Neuronal stem cell (in vitro differentiated cells): ENCODE results near the gene INVS.

Experiments
- DNase-seq: peaks from one replicate; pipeline ENCODE4 v3.0.0-alpha.2; 2013; ENCODE audit warnings: low spot score
- H2AFZ ChIP-seq: one replicate; pipeline ENCODE4 v1.6.1; 2013; ENCODE audit warnings: mild to moderate bottlenecking, low read length, inconsistent platforms
- H2AK5ac ChIP-seq: 2 replicates; pipeline ENCODE4 v1.6.1; 2013; ENCODE audit warnings: low read depth, mild to moderate bottlenecking, inconsistent platforms, low read length, moderate library complexity, mixed read lengths
- H2BK120ac ChIP-seq: 2 replicates; pipeline ENCODE4 v1.6.1; 2013; ENCODE audit warnings: low read depth, mild to moderate bottlenecking, inconsistent platforms, low read length, moderate library complexity, mixed read lengths
- H2BK12ac ChIP-seq: one replicate; pipeline ENCODE4 v1.6.1; 2013; ENCODE audit warnings: low read length, inconsistent platforms
- H2BK15ac ChIP-seq: 2 replicates; pipeline ENCODE4 v1.6.1; 2013; ENCODE audit warnings: mild to moderate bottlenecking, low read length, inconsistent platforms, mixed read lengths
- H2BK5ac ChIP-seq: one replicate; pipeline ENCODE4 v1.6.1; 2013; ENCODE audit warnings: inconsistent platforms, mild to moderate bottlenecking, low read length, moderate library complexity
- H3K14ac ChIP-seq: one replicate; pipeline ENCODE4 v1.6.1; 2013; ENCODE audit warnings: low read length, inconsistent platforms
- H3K18ac ChIP-seq: 2 replicates; pipeline ENCODE4 v1.6.1; 2013; ENCODE audit warnings: low read length, inconsistent platforms
- H3K23ac ChIP-seq: 2 replicates; pipeline ENCODE4 v1.6.1; 2013; ENCODE audit warnings: low read depth, mild to moderate bottlenecking, mixed read lengths, low read length, inconsistent platforms; ENCODE audit not compliant: poor library complexity
- H3K27ac ChIP-seq: replicated peaks from 3 replicates; pipeline ENCODE4 v1.5.1; 2013; ENCODE audit warnings: low read length, inconsistent platforms
- H3K27me3 ChIP-seq, 3 experiments: 2 replicates each; pipeline ENCODE4 v1.6.1; 2013; ENCODE audit warnings: low read length in 3 of 3, mild to moderate bottlenecking in 2 of 3, inconsistent platforms in 1 of 3, low read depth in 1 of 3, mixed read lengths in 1 of 3, moderate library complexity in 1 of 3; ENCODE audit not compliant: control insufficient read depth in 3 of 3, insufficient read depth in 3 of 3
- H3K36me3 ChIP-seq, 2 donors: replicated peaks in 1 of 2; 2 replicates each; pipeline ENCODE4 v1.6.1; 2013; ENCODE audit warnings: low read length in 2 of 2; ENCODE audit not compliant: control insufficient read depth in 2 of 2, insufficient read depth in 2 of 2
- H3K4ac ChIP-seq: 2 replicates; pipeline ENCODE4 v1.6.1; 2013; ENCODE audit warnings: inconsistent platforms, mild to moderate bottlenecking, low read length, moderate library complexity
- H3K4me1 ChIP-seq, 2 donors: 1 replicate in 1 of 2; 2 replicates in 1 of 2; pipeline ENCODE4 v1.6.1; 2013; ENCODE audit warnings: low read length in 2 of 2, low read depth in 1 of 2; ENCODE audit not compliant: control insufficient read depth in 2 of 2, insufficient read depth in 1 of 2
- H3K4me2 ChIP-seq: one replicate; pipeline ENCODE4 v1.6.1; 2013; ENCODE audit warnings: mild to moderate bottlenecking, low read length, inconsistent platforms; ENCODE audit not compliant: insufficient read depth, poor library complexity, severe bottlenecking
- H3K4me3 ChIP-seq, 2 donors: 2 replicates each; pipeline ENCODE4 v1.5.1; 2013; ENCODE audit warnings: low read length in 2 of 2, mild to moderate bottlenecking in 2 of 2, inconsistent platforms in 1 of 2, moderate library complexity in 1 of 2
- H3K79me1 ChIP-seq: one replicate; pipeline ENCODE4 v1.6.1; 2013; ENCODE audit warnings: low read depth, mild to moderate bottlenecking, inconsistent platforms, low read length, moderate library complexity
- H3K9ac ChIP-seq: one replicate; pipeline ENCODE4 v1.6.1; 2013; ENCODE audit warnings: mild to moderate bottlenecking, low read depth, low read length, inconsistent platforms; ENCODE audit not compliant: poor library complexity
- H3K9me3 ChIP-seq, 2 donors: replicated peaks in 1 of 2; 2 replicates each; pipeline versions ENCODE3 to v1.6.1; 2013; ENCODE audit warnings: low read length in 2 of 2, mild to moderate bottlenecking in 2 of 2, inconsistent platforms in 1 of 2, low read depth in 1 of 2, mixed read lengths in 1 of 2, moderate library complexity in 1 of 2; ENCODE audit not compliant: control insufficient read depth in 2 of 2, insufficient read depth in 1 of 2
- H4K8ac ChIP-seq: one replicate; pipeline ENCODE4 v1.6.1; 2013; ENCODE audit warnings: low read depth, mild to moderate bottlenecking, inconsistent platforms, low read length, moderate library complexity
- H4K91ac ChIP-seq: one replicate; pipeline ENCODE4 v1.6.1; 2013; ENCODE audit warnings: low read length, low read depth, mild to moderate bottlenecking, inconsistent platforms; ENCODE audit not compliant: poor library complexity
- WGBS, 2 donors: extraction: QIAGEN DNeasy Blood & Tissue Kit; methylation state at CpG; one replicate each; pipeline ENCODE4 v1.1.7; 2013; ENCODE audit warnings: missing lambda C conversion rate in 2 of 2, mixed read lengths in 1 of 2; ENCODE audit not compliant: insufficient read length in 2 of 2, insufficient replicate concordance in 1 of 2; ENCODE audit errors: extremely low coverage in 2 of 2; 5-methylcytosine and 5-hydroxymethylcytosine counted together

The INVS gene

DNA sequence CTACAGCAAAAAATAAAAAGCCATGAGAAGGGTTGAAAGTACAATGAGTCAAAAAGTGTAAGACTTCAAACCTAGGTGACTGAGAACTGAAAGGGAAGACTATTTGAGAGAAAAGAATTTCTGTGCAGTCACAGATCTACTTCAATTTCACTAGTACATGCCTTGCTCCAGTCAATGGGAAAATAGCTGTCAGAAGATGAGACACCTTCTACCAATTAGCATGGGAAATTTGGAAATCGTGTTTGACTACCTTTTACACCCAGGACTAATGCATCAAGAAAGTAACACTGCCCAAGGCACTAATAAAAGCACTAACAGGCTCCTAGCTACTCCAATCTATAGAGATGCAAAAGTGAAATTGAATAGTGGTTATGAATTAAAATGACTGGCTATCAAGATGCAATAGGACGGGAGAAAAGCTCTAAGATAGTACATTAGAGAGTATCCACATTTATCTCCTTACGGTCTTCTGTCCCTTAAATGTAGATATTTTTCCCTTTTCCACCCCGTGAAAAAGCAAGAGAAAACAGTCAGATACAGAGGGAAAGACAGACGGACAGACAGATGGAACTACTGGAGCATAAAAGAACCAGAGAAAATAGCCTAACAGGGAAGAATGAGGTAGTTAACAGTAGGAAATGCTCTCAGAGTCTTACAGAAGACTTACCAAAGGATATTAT, 15.5 kb upstream of the INVS start:
- H3K18ac ChIP-seq, result no peak overlapping the region
- no peak overlapping the region for H2BK12ac ChIP-seq
- no peak overlapping the region for H3K23ac ChIP-seq
- H2BK5ac ChIP-seq, result no peak overlapping the region
- no peak overlapping the region for H3K4me3 ChIP-seq
- H3K79me1 ChIP-seq, result no peaks in the 10 kb centered on the region
- WGBS, 2 donors, result no CpG with 5 or more reads among the region's 5 CpGs
- H3K4me1 ChIP-seq, result peaks cover 2 to 5% of the 10 kb centered on the region in 2 donors
- H3K9ac ChIP-seq, result no peak overlapping the region
- H2AK5ac ChIP-seq, result no peak overlapping the region
- no peak overlapping the region for H2AFZ ChIP-seq
- no peaks in the 10 kb centered on the region for H3K9me3 ChIP-seq
- no peak overlapping the region for H4K91ac ChIP-seq
- H3K27me3 ChIP-seq, result no peaks in the 10 kb centered on the region
- H3K36me3 ChIP-seq, result no peaks in the 10 kb centered on the region
- no peak overlapping the region for H3K14ac ChIP-seq
- H2BK15ac ChIP-seq, result no peak overlapping the region
- no peak overlapping the region for H3K4ac ChIP-seq
- no peak for DNase-seq
- H3K27ac ChIP-seq, result no peak overlapping the region
- H2BK120ac ChIP-seq, result no peak overlapping the region
- H4K8ac ChIP-seq, result no peak overlapping the region
- H3K4me2 ChIP-seq, result no peak overlapping the region

DNA sequence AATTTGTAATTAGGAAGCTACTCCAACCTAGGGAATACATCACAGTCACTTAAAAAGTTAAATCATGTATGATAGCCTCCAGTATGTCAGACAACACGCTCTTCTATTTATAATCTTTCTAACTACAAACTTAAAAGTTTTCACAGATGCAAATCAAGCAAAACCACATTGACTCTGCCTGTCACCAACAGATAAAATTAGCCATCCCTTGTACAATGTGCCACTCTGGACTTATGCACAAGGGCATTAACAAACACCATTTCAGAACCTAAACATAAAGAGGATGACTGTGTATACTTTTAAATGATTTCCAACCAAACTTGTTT, 15.0 kb upstream of the INVS start:
- WGBS, 2 donors, result no CpG with 5 or more reads among the region's 1 CpG
- H3K27me3 ChIP-seq, result no peaks in the 10 kb centered on the region
- H3K9ac ChIP-seq, result no peak overlapping the region
- H3K9me3 ChIP-seq, result no peaks in the 10 kb centered on the region
- H2BK12ac ChIP-seq, result no peak overlapping the region
- no peaks in the 10 kb centered on the region for H3K36me3 ChIP-seq
- no peak overlapping the region for H4K91ac ChIP-seq
- H2AFZ ChIP-seq, result no peak overlapping the region
- no peak overlapping the region for H2BK15ac ChIP-seq
- no peak overlapping the region for H4K8ac ChIP-seq
- no peak overlapping the region for H3K23ac ChIP-seq
- no peak overlapping the region for H3K18ac ChIP-seq
- H2BK5ac ChIP-seq, result no peak overlapping the region
- H3K14ac ChIP-seq, result no peak overlapping the region
- H3K4me3 ChIP-seq, result no peak overlapping the region
- no peak overlapping the region for H3K27ac ChIP-seq
- no peak overlapping the region for H2AK5ac ChIP-seq
- peaks cover under 1 to 5% of the 10 kb centered on the region in 2 donors for H3K4me1 ChIP-seq
- H3K79me1 ChIP-seq, result no peaks in the 10 kb centered on the region
- no peak for DNase-seq
- H2BK120ac ChIP-seq, result no peak overlapping the region
- H3K4ac ChIP-seq, result no peak overlapping the region
- H3K4me2 ChIP-seq, result no peak overlapping the region

DNA sequence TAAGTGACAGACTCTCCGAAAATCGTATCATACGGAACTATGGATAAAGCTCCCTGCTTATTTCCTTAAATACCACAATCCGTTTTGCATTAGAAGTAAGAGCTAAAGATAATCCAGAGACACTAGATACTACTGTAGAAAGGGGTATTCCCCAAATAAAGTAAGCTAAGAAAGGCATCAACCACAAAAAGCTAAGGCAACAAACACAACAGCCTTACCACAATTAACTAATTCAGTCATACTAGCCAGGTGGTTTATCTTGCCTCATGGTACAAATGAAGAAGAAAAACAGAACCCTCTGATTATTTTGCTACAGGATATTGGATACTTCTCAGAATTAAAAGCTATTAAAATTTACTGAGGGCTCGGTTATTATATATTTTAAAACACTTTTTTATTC, 14.3 kb upstream of the INVS start:
- Histone ChIP-seq H3K9ac (no peak overlapping the region), H2AK5ac (no peak overlapping the region), H3K36me3 (no peaks in the 10 kb centered on the region), H4K91ac (no peak overlapping the region), H2BK5ac (no peak overlapping the region), H3K4me2 (no peak overlapping the region), H3K18ac (no peak overlapping the region), H2BK15ac (no peak overlapping the region), H3K23ac (no peak overlapping the region), H2BK120ac (no peak overlapping the region), H4K8ac (no peak overlapping the region), H3K4me1 (peaks cover 0 to 5% of the 10 kb centered on the region in 2 donors), H2AFZ (no peak overlapping the region), H3K27me3 (no peaks in the 10 kb centered on the region), H3K27ac (no peak overlapping the region), H3K79me1 (no peaks in the 10 kb centered on the region), H3K4ac (no peak overlapping the region), H3K9me3 (no peaks in the 10 kb centered on the region), H2BK12ac (no peak overlapping the region), H3K14ac (no peak overlapping the region), H3K4me3 (no peak overlapping the region)
- no peak for DNase-seq
- no CpG with 5 or more reads among the region's 5 CpGs for WGBS, 2 donors

DNA sequence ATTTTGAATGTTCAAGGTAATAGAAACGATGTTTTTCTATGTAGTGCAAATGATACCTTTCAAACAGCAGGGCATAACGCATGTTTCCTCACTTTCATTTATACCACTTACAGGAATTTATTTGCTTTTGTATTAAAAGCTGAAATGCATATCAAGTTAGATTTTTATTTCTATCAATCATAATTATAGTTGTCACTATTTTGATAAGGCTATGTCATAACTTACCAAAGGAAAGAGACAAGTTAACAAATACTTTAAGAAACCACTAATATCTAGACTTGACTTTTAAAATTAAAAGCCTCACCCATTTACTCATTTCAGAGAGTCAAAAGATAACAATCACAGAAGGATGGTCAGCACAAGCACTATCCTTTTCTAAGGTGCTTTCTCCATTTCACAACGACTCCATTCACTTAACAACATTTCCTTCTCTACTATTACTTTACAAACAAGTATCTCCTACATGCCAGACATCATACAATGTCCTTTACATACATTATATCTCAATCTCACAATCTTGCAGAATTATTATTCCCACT, 12.9 kb upstream of the INVS start:
- Histone ChIP-seq H3K4ac (no peak overlapping the region), H3K27ac (no peak overlapping the region), H2AFZ (no peak overlapping the region), H3K23ac (no peak overlapping the region), H3K9ac (no peak overlapping the region), H3K27me3 (no peaks in the 10 kb centered on the region), H2BK12ac (no peak overlapping the region), H4K8ac (no peak overlapping the region), H2BK15ac (no peak overlapping the region), H3K36me3 (no peaks in the 10 kb centered on the region), H2BK5ac (no peak overlapping the region), H3K4me2 (no peak overlapping the region), H3K4me1 (peaks cover 0 to 5% of the 10 kb centered on the region in 2 donors), H3K9me3 (no peaks in the 10 kb centered on the region), H2AK5ac (no peak overlapping the region), H3K79me1 (no peaks in the 10 kb centered on the region), H3K14ac (no peak overlapping the region), H3K4me3 (no peak overlapping the region), H3K18ac (no peak overlapping the region), H2BK120ac (no peak overlapping the region), H4K91ac (no peak overlapping the region)
- DNase-seq, result no peak
- WGBS, 2 donors, result 100% methylated on average over 1 of the region's 3 CpGs
